NCI-H69 (cell line): ENCODE results near the gene TAF11L13.

Experiments used
- DNase-seq: peaks from one replicate; lab custom pipeline; 2025; lab: John Stamatoyannopoulos, UW

The TAF11L13 gene

DNA sequence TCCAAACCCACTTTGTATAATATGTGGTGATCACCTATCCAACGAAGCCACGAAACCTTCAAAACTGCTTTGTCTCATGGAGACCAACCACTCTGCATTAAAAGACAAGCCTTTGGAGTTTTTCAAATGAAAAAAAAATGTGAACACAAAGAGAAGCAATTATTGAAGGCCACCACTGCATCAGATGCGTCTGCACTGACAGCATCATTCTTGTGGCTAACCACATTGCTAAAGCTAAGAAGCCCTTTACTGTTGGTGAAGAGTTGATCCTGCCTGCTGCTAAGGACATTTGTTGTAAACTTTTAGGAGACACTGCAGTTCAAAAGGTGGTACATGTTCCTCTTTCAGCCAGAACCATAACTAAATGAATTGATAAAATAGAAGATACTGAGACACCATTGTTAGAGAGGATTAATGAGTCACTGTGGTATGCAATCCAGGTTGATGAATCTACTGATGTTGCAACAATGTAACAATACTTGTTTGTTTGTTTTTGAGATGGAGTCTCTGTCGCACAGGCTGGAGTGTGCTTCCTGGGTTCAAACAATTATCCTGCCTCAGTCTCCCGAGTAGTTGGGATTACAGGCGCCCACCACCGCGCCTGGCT lies 47.8 kb downstream of the TAF11L13 start:
- no peak for DNase-seq

GRCh38 chr5:17680737-17681136 lies 48.8 kb downstream of the TAF11L13 start:
- no peak for DNase-seq
